ENCODE results near the gene TUFT1.
"Not testable (repeated sequence)": the region's sequence is repeated elsewhere in the genome, so short reads cannot be mapped to it uniquely, and the experiment has no call there.

The TUFT1 gene

DNA sequence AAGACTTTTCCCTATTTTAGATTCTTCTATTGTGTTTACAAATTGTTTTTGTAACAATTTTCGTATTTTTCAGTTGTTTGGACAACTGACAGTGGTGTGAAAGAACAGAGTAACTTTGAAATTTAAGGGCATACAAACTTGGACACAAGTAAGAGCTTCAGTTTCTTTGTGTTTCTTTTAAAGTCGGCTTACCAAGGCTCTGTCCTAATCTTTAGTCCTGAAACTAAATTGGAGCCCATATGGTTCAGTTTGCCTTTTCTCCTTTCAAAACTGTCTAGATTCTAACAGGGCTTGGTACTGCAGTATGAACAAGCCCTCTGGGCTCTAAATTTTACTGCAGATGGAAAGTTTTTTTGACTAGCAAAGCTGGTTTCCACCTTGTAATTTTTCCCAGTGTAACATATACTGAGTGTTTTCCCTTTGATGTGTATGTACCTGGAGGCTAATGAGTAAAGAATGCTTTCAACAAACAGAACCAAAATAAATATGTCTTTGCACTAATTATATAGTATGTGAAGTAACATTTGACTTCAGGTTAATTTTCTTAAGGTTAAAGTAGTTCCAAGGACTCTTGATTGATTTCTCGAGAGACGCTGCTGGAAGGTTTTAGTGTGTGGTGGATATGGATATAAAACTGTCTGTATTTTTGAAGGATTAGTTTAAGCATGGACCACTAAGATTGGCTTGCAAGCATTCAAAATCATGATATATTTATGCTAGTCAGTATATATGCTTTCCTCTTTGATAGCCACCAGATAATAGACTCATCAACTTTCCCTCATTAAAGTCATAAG is 75.8 kb downstream of the TUFT1 start:
- no peak for DNase-seq

DNA sequence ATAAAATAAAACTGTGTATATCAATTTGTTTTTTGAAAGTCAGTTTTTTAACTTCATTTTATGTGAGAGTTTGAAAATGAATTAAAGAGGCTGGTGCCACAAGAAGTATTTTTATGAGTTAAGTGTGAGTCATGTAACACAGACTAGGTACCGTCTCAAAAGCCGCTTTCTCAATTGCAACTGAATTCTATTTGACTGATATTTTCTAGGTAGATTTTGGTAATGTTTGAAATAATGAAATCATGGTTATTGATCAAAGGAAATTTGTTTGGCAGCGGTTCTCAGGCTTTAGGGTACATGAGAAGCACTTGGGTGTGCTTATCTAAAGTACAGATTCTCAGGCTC is 76.4 kb downstream of the TUFT1 start:
- no peak for DNase-seq

DNA sequence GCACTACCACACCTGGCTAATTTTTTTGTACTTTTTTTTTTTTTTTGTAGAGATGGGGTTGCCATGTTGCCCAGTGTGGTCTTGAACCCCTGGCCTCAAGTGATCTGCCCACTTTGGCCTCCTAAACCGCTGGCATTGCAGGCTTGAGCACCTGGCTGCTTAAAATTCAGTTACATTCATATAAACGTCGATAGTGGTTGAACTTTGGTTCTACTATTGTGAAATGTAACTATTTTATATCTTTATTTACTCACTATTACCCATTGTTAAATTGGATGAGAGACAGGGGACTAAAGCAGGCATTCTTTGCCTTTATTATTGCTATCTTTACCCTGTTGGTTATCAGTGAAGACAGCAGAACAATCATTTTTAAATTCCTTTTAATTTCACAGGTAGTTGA is 77.9 kb downstream of the TUFT1 start:
- DNase-seq = no peak

DNA sequence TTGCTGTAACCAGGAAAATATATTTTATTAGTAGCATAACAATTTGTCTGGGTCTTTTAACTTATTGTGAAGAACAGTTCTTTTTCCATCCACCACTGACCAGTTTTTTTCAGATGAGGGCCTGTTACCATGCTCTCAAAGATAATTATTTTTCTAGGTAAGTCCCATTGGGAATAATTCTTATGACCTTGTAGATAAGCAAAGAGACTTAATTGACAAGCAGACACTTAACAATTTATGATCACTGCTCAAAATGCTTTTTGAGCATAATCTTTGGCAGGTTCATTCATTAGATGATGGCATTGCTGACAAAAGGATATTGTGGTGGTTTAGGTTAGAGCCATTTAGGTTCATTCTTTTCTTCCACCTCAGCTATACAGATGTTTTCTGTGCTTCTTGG is 78.4 kb downstream of the TUFT1 start:
- DNase-seq = no peak

DNA sequence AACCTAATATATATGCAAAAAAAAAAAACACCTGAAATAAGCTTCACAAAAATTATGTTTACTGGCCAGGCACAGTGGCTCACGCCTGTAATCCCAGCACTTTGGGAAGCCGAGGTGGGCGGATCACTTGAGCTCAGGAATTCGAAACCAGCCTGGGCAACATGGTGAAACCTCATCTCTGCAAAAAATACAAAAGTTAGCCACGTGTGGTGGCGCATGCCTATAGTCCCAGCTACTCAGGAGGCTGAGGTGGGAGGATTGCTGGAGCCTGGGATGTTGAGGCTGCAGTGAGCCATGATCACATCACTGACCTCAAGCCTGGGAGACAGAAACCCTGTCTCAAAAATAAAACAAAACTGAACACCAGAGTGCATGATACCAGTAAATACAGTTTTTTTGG is 78.9 kb downstream of the TUFT1 start:
- not testable (repeated sequence) for DNase-seq

DNA sequence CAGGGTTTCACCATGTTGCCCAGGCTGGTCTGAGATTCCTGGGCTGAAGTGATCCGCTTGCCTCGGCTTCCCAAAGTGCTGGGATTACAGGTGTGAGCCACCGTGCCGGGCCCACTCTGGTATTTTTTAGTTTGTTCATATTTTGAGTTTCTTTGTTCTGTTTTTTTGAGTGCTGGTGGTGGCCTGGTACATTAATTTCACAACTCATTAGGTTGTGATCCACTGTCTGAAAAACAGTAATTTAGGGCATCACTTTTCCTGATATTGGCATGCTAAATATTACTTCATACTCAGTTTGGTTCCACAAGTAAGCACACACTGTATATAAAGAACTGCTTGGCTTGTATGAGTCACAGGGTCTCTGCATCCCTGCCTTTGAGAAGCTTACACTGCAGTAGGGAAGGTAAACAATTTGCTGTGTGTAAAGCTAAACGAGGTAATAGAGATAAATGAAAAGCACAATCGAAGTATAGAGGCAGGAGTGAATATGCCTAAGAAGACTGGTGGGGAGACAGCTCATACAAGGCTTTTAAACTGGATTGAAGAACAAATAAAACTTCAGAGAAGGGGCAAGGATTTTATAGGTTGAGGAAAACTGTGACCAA is 79.5 kb downstream of the TUFT1 start:
- DNase-seq = no peak

DNA sequence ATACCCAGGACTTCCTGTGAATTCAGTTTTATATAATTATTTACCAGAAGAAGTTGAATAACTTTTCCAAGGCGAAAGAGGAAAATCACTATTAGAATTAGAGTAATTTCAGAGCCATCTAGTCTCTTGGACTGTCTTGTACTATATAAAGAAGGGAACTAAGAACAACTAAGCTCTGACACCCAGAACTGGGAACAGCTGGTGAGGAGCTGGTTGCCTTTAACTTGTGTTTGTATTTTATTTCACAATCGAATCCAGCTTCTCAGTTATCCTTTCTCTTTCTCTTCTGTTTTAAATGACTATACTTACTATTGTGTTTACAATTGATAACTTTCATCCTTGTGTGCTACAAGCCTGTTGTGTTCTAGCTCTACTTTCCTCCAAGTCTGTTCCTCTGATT is 80.2 kb downstream of the TUFT1 start:
- DNase-seq = peak in 1 of 58 donors; percentile 4

DNA sequence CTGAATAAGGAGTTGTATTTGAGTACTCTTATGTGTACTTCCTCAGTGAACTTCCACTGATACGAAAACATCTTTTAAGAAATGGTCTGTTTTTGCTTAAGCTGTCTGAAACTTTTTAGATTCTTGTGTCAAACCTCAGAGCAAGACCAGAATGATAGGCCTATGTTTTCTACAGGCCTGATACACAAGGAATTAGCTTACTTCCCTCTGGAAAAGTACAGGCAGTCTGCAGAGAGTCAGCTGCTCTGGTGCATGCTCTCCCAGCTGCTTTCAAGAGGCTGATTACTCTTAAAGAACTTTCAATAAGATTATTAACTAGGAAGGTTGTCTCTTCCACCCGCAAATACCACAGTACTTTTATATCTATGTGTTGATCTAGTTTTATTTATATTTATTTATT is 81.2 kb downstream of the TUFT1 start:
- peak in 5 of 58 donors; percentile 2 to 30 (median 9) for DNase-seq

DNA sequence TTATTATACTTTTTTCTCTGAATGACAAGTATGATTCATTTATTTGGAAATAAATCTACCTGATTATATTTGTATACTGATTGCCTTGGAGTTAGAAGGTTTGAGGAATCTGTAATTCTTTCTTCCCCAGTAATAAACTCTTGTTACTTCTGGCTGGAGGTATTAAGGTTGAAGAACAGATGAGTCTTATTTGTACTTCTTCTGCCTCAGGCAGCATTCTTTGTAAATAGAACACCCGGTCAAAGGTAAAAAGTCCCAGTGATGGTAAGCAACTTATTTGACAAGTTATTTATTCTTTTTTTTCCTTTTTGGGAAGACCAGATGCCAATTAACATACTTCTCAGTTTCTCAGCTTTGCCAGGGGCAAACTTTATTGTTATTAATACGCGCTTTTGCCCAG is 84.7 kb downstream of the TUFT1 start:
- no peak for DNase-seq

DNA sequence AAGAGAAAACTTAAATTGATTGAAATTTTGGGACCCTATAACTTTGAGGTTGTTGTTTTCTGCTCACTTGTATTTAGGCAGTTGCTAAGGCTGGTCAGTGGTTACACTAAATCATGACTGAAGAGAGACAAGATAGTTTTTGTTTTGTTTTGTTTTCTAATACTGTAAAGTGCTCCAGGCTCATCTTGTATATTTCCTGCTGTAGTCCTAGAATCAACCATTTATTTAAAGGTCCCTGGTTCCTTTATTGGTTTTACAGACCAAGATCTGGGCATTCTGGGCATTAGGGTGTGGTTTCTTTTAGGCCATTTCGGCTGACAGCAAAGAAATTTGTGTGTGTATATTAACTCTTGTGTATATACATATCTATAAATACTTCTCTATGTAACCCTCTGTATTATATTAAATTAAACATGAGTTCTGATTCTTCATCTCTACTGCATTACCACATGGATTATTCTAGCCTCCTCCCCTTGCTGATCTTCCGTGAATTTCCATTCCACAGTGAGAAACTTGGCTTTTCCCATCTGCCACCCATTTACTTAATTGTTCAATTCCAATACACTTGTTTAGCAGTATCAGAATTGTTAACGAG is 86.7 kb downstream of the TUFT1 start:
- no peak for DNase-seq

DNA sequence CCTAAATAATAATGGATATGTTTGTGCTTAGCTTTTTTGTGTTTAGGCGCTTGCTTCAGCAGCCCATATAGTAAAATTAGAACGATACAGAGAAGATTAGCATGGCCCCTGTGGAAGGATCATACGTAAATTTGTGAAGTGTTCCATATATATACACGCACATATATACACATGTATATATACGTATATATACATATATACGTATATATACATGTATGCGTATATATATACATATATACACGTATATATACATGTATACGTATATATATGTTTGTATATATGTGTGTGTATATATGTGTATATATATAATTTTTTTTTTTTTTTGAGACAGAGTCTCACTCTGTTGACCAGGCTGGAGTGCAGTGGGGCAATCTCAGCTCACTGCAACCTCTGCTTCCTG is 89.2 kb downstream of the TUFT1 start:
- DNase-seq = no peak

Data from anterior cingulate cortex (tissue), 58 donors.